Motor neuron (in vitro differentiated cells): ENCODE results near the gene PLXNB2. TPM values are rescaled to one million over a fixed set of nuclear protein-coding genes. Genes with fewer than 3 reads are reported as not detected.

Experiments
- ATAC-seq, 8 experiments: fragments of 200-7000 bp; cut with Tn5 transposase; replicated peaks in 6 of 8; 2 replicates each; pipeline ENCODE4 v1.8.0; 2021; ENCODE audit warnings: mild to moderate bottlenecking in 8 of 8, moderate library complexity in 8 of 8
- H3K27ac ChIP-seq, 2 donors: fragments of 250-450 bp; sonication (Bioruptor Pico); 2 replicates each; pipeline ENCODE4 v1.9.0; 2021; ENCODE audit warnings: antibody characterized with exemption in 2 of 2, mild to moderate bottlenecking in 2 of 2, moderate library complexity in 1 of 2
- H3K4me1 ChIP-seq, 2 donors: fragments of 250-450 bp; sonication (Bioruptor Pico); replicated peaks in 1 of 2; 2 replicates each; pipeline ENCODE4 v1.6.1; 2021; ENCODE audit warnings: antibody characterized with exemption in 2 of 2, mild to moderate bottlenecking in 2 of 2, moderate library complexity in 1 of 2
- H3K4me3 ChIP-seq, 5 donors: fragments of 250-450 bp; sonication (Bioruptor Pico); 2 replicates each; pipeline ENCODE4 v1.9.0; 2021; ENCODE audit warnings: antibody characterized with exemption in 5 of 5, mild to moderate bottlenecking in 5 of 5, moderate library complexity in 4 of 5
- WGBS, 10 experiments: fragments of 450-650 bp; shearing (Covaris generic); methylation state at CpG; one replicate each; pipeline ENCODE4 v1.0.0; 2022; 5-methylcytosine and 5-hydroxymethylcytosine counted together
- in situ Hi-C, 9 experiments: fragments of 400-800 bp; cut with MboI; loops; one replicate each; pipeline ENCODE4 v1.15.0; 2021; ENCODE audit warnings: low sequenced_read_pairs in 9 of 9, low pct_unique_long_range_greater_than_20kb in 2 of 9; ENCODE audit not compliant: unreplicated experiment in 9 of 9
- total RNA-seq, 8 experiments: library from RNA; unstranded; fragments of 300-600 nt; gene quantifications; 2 replicates each; pipeline versions ENCODE4 v1.2.3 to v1.2.4, GENCODE V29; 2022

Gene PLXNB2
- total RNA-seq, 8 experiments from 2014 or later, result 36.8 to 104 (median 59.6) TPM

- Histone ChIP-seq H3K4me1 (peaks cover 32 to 43% of the 10 kb centered on the region in 2 donors), H3K4me3 (no peak overlapping the region), H3K27ac (no peak overlapping the region)
- in situ Hi-C loops, result no loop called here
- no peak for ATAC-seq
- 80 to 100% (median 83%) methylated on average over 1 to 8 of the region's 29 CpGs; no CpG with 5 or more reads in 5 of the 10 experiments for WGBS, 10 experiments
Measured at GRCh38 chr22:50296658-50297490, 10.6 kb downstream of the PLXNB2 start.

- in situ Hi-C loops, result no loop called here
- WGBS, 10 experiments, result 92 to 100% methylated on average over 1 to 2 of the region's 5 CpGs; no CpG with 5 or more reads in 8 of the 10 experiments
- ATAC-seq, result no peak
- Histone ChIP-seq H3K4me1 (peaks cover 6 to 17% of the 10 kb centered on the region in 2 donors), H3K4me3 (no peak overlapping the region), H3K27ac (no peak overlapping the region)
Measured at GRCh38 chr22:50294319-50294656, 13.2 kb downstream of the PLXNB2 start.

DNA sequence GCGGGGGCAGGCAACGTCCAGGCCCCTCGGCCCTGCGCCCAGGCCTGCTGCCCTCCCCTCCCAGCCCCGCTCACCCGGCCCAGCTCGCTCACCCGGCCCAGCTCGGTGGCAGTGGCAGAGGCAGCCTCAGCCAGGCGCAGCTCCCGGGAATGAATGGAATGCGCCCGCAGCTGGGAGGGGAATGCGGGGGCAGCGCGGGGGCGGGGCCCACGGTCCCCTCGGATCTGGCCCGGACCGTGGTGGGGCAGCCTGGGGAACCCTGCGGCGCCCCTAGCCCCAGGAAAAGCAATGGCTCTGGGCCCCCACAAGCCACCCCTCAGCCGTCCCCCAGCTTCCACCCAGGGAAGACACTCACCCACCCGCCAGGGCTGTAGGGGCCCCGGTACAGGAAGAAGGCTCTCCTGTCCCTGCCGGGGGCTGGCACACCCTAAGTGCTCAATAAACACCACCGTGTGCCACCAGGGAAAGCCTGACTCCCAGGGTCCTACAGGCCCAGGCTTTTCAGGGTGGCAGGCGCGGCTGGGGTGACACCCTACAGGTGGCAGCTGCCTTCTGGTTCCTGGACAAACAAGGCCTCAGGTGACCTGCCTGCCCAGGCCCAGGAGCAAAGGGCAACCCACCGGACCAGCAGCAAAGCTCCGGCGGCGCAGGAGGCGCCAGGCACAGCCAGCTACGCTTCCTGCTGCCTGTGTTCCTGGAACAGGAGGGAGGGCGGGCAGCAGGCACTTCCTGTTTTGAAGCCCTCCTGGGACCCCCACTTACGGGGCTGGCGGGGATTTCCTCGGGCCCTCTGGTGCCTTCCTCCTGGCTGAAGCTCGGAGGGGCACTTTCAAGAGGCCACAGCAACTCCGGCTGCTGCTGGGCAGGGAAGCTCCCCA, 13.8 kb downstream of the PLXNB2 start:
- Histone ChIP-seq H3K4me1 (peaks cover 0 to 11% of the 10 kb centered on the region in 2 donors), H3K27ac (no peak overlapping the region), H3K4me3 (no peak overlapping the region)
- peak; percentile 50 to 88 (median 75) for ATAC-seq
- 60 to 97% (median 68%) methylated on average over 1 to 11 of the region's 42 CpGs; no CpG with 5 or more reads in 7 of the 10 experiments for WGBS, 10 experiments
- in situ Hi-C loops, result no loop called here

DNA sequence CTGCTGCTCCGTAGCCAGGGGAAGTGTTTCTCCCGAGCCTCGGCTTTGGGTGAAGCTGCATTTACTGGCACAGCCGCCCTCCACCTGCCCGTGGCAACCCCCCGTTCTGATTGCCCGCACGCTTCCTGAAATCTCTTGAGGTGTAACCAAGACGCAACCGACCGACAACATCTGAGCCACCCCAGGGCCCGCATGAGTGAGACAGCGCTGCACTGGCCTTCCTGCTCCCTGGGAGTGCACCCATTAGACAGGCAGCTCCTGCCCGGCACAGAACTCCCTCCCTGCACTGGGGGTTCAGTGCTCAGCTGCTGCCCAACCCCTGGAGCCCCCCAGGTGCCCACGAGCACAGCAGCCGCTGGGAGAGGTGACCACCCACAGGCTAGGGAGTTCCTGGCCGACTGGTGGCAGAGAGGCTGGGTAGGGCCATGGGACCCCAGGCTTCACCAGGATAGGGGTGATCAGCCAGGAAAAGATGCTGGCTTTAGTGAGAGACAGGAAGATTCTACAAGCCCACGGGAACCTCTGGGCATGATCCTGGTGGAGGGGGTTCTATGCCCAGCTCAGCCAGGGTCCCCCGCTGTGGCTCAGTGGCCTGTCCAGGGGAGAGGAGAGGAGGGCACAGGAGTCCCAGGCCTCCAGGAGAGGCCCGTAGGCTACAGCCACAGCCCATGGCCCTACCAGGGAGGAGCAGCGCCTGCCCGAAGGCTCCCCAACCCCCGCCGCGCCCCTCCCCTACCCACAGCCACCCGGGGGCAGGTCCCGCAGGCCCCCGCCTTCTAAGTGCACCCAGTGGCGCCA, 14.6 kb downstream of the PLXNB2 start:
- peak in 3 of 8 experiments; percentile 27 to 42 (median 30) for ATAC-seq

DNA sequence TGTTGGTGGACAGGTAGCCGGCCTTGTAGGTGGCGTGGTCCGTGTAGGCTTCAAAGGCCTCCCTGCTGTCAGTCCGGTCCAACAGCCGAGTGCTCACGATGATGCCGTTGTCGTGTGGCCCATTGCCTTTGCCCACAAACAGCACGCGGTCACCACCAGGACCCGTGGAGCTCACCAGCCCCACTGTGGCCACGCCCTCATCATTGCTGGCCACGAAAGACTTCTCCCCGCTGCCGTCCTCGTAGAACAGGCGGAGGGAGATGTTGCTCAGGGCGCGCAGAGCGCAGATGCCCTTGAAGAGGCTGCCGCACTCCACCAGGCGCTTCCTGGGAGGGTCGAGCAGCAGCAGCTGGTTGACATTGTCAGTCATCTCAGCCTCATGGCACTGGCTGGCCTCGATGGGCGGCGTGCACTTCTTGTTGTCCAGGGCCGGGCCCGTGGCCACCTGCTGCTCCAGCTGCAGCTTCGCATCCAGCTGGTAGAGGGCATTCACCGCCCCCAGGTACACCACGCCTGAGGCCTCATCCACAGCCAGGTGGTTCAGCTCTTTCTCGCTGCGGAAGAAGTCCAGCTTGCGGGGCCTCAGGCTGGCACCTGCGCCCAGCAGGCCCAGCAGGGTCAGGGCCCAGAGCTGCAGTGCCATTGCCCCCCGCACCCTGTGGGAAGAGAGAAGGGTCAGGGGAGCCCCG, 17.4 kb downstream of the PLXNB2 start:
- ATAC-seq, result no peak
- in situ Hi-C loops, result no loop called here
- no peak overlapping the region for H3K27ac ChIP-seq
- peaks cover 0 to 8% of the 10 kb centered on the region in 2 donors for H3K4me1 ChIP-seq
- H3K4me3 ChIP-seq, result no peak overlapping the region
- WGBS, 10 experiments, result 92 to 100% (median 100%) methylated on average over 1 to 20 of the region's 37 CpGs; no CpG with 5 or more reads in 6 of the 10 experiments

More for the DNA sequence above, 14.6 kb downstream of the PLXNB2 start:
- Histone ChIP-seq H3K4me1 (peaks cover 0 to 8% of the 10 kb centered on the region in 2 donors), H3K27ac (no peak overlapping the region), H3K4me3 (no peak overlapping the region)
- 0 to 100% (median 97%) methylated on average over 1 to 12 of the region's 29 CpGs; no CpG with 5 or more reads in 3 of the 10 experiments for WGBS, 10 experiments
- in situ Hi-C loops, result no loop called here

- Histone ChIP-seq H3K4me1 (peaks cover 0 to 8% of the 10 kb centered on the region in 2 donors), H3K4me3 (no peak overlapping the region), H3K27ac (no peak overlapping the region)
- ATAC-seq, result no peak
- 80 to 90% methylated on average over 6 to 9 of the region's 57 CpGs; no CpG with 5 or more reads in 8 of the 10 experiments for WGBS, 10 experiments
- in situ Hi-C loops, result no loop called here
Measured at GRCh38 chr22:50289151-50289941, 18.1 kb downstream of the PLXNB2 start.

DNA sequence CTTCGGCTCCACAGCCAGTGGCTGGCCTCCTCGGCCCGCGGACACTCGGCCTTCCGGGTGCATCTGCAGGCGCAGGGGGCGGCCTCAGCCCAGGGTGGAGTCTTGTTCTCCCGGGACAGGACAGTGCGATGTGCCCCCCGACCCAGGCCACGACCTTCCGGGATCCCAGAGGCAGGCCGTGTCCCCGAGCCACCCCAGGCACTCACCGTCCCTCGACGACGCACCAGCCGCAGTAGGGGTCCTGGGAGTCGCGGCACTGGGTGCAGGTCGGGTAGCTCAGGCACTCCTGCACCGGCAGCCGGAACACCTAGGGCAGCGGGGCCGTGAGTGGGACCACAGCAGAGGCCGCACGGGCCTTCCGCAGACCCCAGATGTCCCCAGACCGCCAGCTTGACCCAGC, 19.7 kb downstream of the PLXNB2 start:
- H3K27ac ChIP-seq, result no peak overlapping the region
- no peak overlapping the region for H3K4me3 ChIP-seq
- 90 to 100% (median 90%) methylated on average over 2 of the region's 31 CpGs; no CpG with 5 or more reads in 7 of the 10 experiments for WGBS, 10 experiments
- peaks cover 0 to under 1% of the 10 kb centered on the region in 2 donors for H3K4me1 ChIP-seq
- no peak for ATAC-seq
- in situ Hi-C loops, result no loop called here

GRCh38 chr22:50286701-50287318, 20.6 kb downstream of the PLXNB2 start:
- in situ Hi-C loops, result no loop called here
- WGBS, 10 experiments, result 80 to 98% (median 94%) methylated on average over 2 to 11 of the region's 40 CpGs; no CpG with 5 or more reads in 7 of the 10 experiments
- Histone ChIP-seq H3K4me3 (no peak overlapping the region), H3K4me1 (no peaks in the 10 kb centered on the region), H3K27ac (no peak overlapping the region)
- no peak for ATAC-seq

DNA sequence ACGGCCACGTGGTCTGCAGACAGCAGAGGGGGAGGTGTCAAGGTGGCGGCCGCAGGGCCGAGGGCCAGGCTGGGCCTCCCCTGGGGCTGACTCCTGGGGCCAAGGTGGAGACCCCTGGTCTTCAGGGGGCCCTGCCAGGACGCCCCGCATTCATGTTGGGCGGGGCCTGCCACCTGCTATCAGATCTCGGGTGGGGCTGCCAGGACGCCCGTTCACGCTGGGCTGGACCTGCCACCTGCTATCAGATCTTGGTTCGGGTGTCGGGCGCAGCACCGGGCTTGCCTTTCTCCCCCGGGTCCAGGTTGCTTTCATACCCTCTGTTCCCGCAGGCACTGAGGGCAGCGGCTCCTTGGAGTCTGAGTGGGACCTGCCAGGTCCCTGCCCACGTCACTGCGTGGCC, 21.2 kb downstream of the PLXNB2 start:
- Histone ChIP-seq H3K4me1 (no peaks in the 10 kb centered on the region), H3K27ac (no peak overlapping the region), H3K4me3 (no peak overlapping the region)
- WGBS, 10 experiments, result 100% methylated on average over 2 of the region's 21 CpGs; no CpG with 5 or more reads in 9 of the 10 experiments
- ATAC-seq, result no peak
- in situ Hi-C loops, result no loop called here

- 90 to 100% (median 96%) methylated on average over 3 to 5 of the region's 34 CpGs; no CpG with 5 or more reads in 7 of the 10 experiments for WGBS, 10 experiments
- H3K27ac ChIP-seq, result no peak overlapping the region
- in situ Hi-C loops, result no loop called here
- H3K4me3 ChIP-seq, result no peak overlapping the region
- no peak for ATAC-seq
- H3K4me1 ChIP-seq, result no peaks in the 10 kb centered on the region
Measured at GRCh38 chr22:50285568-50286229, 21.7 kb downstream of the PLXNB2 start.

DNA sequence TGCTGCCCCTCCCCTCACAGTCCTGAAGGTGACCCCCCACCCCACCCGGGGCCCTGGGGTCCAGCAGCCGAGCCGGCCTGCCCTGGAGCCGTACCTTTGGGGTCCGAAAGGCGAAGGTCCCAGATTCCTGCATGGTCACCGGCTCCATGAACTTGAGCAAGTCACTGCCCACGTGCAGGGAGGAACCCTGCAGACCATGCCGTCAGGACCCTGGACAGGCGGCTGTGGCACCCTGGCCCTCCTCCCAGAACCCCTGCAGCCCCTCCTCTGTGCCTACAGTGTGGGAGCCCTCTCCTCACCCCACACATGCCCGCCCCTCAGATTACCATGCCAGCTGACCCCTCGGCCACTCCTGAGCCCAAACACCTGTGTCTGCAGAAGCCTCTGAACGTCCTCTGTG, 23.0 kb downstream of the PLXNB2 start:
- no CpG with 5 or more reads among the region's 13 CpGs for WGBS, 10 experiments
- in situ Hi-C loops, result no loop called here
- Histone ChIP-seq H3K4me1 (no peaks in the 10 kb centered on the region), H3K27ac (no peak overlapping the region), H3K4me3 (no peak overlapping the region)
- ATAC-seq, result no peak
